Peyer's patch (tissue), 4 donors: ENCODE measurements around the gene DFFB.

Source experiments
- CTCF ChIP-seq, 6 experiments: fragments of 450-650 bp in 4 of 6; fragments of 200-600 bp in 2 of 6; sonication (generic) in 1 of 6; IDR thresholded peaks; one replicate each; pipeline ENCODE4 v1.5.1; 2017 to 2019; ENCODE audit warnings: antibody characterized with exemption in 6 of 6, mild to moderate bottlenecking in 3 of 6, moderate library complexity in 1 of 6
- POLR2A ChIP-seq, 2 donors: fragments of 450-650 bp; IDR thresholded peaks; one replicate each; pipeline ENCODE4 v1.5.1; 2017; ENCODE audit warnings: antibody characterized with exemption in 2 of 2, mild to moderate bottlenecking in 2 of 2, moderate library complexity in 2 of 2

GRCh38 chr1:3847081-3847480, 10.2 kb upstream of the DFFB start:
- TF ChIP-seq POLR2A (IDR thresholded peaks at IDR 0.05) (no peak), CTCF (IDR thresholded peaks at IDR 0.05) (no peak)
